ENCODE measurements around the gene POLG.

DNA sequence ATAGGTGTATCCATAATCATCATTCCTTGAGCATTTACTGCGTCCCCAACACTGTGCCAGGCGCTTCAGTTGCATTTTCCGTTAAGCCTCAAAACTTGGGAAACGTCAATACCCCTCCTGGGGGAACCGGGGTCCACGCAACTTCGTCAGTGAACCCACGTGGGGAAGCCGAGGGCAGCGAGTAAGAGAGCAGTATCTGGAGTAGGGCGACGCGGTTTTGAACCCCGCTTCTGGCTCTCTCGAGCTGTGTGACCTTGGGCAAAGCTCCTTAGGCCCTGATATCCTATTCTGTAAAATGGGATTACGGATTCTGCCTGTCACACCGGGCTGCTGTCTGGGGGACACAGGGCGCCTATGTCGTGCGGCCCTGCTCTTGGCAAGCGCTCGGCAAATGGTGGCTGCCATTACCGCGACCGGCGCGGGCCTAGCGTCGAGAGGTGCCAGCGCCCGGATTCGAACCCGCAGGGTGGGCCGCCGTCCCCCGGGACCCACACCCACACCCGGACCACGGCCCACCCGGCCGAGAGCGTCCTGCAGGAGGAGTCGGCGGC is 590 bp downstream of the POLG start:
- TF ChIP-seq, protein P1, sequence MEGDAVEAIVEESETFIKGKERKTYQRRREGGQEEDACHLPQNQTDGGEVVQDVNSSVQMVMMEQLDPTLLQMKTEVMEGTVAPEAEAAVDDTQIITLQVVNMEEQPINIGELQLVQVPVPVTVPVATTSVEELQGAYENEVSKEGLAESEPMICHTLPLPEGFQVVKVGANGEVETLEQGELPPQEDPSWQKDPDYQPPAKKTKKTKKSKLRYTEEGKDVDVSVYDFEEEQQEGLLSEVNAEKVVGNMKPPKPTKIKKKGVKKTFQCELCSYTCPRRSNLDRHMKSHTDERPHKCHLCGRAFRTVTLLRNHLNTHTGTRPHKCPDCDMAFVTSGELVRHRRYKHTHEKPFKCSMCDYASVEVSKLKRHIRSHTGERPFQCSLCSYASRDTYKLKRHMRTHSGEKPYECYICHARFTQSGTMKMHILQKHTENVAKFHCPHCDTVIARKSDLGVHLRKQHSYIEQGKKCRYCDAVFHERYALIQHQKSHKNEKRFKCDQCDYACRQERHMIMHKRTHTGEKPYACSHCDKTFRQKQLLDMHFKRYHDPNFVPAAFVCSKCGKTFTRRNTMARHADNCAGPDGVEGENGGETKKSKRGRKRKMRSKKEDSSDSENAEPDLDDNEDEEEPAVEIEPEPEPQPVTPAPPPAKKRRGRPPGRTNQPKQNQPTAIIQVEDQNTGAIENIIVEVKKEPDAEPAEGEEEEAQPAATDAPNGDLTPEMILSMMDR (IDR thresholded peaks at IDR 0.05; ENCODE audit: borderline replicate concordance, extremely low read depth, low read length, poor library complexity, severe bottlenecking): no peak
- TF ChIP-seq EZH2 (IDR thresholded peaks at IDR 0.05; ENCODE audit: borderline replicate concordance, low read depth, low read length, severe bottlenecking): no peak
